GM18526 (cell line): Measurements from ENCODE around the gene SEMA4C.
A peak's percentile ranks its signal among the peaks of the same experiment; 100 is the strongest.

ENCODE experiments used
- POLR2A ChIP-seq: IDR thresholded peaks from 3 replicates; pipeline ENCODE4 v1.6.1; 2011; ENCODE audit not compliant: insufficient read length; ENCODE audit errors: extremely low read depth

SEMA4C gene

DNA sequence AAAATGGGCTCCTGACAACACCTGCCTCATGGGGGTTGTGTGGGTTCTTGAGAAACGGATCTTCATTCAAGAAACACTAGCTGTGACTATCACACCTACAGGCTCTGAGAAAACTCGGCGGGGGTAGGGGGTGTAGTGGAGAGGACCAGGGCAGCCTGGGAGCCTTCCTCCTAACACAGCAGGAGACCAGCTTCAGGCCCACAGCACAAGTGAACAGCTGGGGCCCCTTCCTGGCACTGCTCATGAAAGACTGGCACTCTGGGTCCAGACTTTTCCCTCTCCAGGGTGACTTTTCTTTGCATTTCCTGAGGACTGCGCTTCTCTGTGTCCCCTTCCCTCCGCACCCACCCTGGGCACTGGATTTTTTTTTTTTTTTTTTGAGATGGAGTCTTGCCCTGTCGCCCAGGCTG is 7.2 kb upstream of the SEMA4C start:
- no peak for TF ChIP-seq POLR2A

DNA sequence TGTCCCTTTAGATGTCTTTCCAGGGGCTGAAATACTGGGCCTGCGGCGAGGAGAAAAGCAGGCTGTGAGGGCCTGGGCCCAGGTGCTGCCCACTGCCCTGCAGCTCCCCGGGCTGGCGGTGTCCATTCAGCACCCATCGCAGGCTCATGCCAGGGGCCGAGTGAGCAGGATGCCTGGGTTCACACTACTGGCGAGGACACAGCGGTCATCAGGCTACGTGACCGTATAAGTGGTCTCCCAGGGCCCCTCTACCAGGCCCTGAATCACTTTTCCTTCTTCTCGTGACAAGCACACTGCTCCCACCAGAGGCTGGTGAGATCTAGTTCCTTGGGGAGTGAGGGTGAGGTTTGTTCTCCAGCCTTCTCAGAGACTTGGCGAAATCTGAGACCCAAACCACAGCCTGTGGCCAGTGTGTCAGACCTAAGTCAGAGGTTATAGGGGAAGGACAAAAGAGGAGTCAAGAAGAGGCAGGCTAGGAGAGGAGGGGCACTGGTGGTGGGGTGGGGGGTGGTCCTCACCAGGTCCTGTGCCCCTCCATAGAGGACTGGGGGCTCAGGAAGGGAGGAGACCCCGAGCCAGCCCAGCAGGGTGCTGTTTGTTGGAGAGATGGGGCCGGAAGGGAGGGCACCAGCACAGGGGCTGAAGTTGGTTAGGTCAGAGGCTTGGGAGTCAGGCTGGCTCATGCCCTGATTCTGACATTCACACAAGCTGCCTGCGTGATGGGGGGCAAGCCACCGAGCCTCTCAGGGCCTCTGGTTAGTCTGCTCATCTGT is 6.6 kb upstream of the SEMA4C start:
- TF ChIP-seq POLR2A, result no peak

DNA sequence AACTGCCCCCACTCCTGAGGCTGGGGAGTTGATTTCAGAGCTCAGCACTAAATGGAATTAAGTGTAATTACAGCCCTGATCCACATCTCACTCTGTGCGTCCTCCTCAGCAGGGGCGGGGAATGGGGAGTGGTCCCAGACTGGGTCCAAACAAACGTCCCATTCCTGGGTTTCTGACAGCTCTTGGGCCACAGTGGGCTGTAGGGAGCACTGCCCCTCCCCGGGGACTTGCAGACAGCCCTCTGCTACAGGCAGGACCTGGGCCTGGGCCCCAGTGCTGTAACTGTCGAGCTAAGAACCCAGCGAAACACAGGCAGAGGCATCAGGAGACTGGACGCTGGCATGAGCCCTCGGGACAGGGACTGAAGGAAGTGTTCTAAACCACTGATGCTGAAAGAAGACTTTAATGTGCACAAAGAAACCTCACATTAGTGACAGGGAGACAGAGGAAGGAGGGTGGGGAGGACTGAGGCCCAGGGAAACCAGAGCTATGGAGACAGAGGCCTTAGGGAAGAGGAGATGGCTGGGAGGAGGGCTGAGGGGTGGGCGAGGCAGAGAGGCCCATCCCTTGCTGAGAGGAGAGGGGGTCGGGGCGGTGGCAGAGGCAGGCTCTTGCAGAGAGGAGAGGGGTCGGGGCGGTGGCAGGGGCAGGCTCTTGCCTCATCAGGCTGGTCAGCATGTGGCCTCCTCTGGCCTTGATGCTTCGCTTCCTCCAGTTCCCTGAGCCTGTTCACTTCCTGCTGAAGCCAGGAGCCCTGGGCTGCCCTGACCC is 5.8 kb upstream of the SEMA4C start:
- TF ChIP-seq POLR2A, result no peak

DNA sequence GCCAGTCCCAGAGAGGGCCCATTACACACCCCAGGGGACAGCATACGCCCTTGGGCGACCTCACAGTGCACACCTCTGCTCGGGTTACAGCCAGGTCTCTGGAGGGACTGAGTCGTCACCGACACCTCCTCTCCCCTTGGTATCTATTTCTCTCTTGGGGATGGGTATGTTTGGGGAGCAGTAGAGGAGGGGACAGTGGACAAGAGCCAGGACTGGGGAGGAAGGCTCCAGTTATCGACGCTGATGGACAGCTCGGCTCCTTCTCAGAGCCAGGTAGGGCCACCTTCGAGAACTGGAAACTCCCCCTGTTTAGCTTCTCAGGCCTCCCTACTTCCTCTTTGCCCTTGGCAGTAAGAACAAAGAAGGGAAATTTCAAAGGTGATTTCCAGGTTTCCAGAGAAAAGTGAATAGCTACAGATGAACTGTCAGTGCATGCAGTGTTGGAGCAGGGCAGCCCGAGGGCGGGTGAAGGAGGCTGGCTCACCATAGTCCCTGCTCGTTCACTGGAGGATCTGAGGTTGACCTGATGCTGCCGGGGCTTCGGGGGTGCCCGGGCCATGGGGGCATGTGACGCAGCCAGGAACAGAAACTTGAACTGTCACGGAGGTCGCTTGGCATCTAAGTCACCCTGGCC is 4.4 kb upstream of the SEMA4C start:
- no peak for TF ChIP-seq POLR2A

DNA sequence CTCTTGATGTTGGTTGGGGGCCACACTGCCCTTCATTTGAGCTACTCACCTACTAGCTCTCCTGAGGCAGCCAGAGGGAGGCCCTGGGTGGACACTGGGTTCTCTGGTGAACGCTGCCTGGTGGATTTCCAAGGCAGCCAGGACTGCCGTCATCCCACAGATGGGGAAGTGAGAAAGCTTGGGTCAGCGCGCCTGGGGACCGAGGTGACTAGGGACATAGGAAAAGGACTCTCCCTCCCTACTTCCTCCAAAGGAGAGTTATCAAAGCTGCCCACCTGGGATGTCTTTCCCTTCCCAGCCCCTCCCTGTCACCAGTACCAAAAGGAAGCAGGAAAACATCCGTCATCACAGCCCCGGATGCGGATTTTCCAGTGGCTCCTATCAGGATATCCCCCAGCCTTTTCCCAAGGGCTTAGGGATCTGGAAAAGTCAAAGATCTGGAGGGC is 3.8 kb upstream of the SEMA4C start:
- no peak for TF ChIP-seq POLR2A

DNA sequence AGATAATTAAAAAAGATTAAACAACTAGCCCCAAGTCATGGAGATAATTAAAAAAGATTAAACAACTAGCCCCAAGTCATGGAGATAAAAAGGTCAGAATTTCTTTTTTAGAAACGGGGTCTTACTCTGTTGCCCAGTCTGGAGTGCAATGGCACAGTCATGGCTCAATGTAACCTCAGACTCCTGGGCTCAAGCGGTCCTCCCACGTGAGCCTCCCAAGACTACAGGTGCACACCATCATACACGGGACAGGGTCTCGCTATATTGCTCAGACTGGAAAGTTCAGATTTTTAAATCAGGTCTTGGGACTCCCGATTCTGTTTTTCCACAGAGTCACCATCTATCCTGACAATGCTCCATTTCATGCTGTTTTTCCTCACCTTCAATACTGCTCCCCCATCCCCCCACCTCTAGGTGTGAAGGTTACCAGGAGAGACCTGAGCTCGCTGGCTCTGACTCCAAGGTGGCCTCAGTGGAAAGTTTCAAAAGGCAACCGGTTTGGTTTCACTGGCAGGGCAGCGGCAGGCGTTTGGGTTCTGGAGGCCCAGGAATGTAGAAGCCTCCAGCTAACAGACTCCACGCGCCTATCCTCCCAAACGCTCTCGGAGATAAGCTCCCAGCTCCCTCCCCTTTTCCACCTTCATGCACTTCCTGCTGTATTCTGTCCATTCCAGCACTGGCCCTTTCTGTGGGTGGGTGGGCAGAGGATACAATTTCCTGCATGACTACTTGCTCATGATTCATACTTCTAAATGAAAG is 2.9 kb upstream of the SEMA4C start:
- no peak for TF ChIP-seq POLR2A

DNA sequence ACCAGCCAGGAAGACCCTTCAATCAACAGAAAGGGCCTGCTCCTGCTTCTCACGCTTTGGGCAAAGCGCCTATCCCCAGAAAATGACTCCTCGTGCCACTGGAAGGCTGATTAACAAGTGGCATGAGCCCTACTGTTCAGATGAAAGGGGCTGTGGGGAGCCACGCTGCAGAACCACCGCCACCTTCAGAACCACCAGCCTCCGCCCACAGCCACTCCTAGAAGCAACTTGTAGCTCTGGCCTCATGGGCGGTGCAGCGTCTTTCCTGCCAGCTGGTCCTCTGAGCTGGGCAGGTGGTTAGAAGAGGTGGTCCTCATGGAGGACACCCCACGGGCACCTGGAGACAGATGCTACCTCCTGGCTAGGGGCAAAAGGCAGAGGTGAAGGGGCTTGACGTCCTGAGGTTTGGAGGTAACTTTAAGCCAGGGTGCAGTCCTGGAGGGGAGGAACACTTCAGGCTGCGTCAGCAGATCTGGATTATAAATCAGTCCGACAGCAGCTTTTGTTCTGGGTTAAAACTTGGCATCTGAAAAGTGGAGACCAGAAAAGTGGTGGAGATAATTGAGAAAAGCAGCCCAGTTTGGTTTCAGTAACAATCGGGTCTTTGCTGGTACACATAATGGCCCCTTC is 861 bp upstream of the SEMA4C start:
- no peak for TF ChIP-seq POLR2A

DNA sequence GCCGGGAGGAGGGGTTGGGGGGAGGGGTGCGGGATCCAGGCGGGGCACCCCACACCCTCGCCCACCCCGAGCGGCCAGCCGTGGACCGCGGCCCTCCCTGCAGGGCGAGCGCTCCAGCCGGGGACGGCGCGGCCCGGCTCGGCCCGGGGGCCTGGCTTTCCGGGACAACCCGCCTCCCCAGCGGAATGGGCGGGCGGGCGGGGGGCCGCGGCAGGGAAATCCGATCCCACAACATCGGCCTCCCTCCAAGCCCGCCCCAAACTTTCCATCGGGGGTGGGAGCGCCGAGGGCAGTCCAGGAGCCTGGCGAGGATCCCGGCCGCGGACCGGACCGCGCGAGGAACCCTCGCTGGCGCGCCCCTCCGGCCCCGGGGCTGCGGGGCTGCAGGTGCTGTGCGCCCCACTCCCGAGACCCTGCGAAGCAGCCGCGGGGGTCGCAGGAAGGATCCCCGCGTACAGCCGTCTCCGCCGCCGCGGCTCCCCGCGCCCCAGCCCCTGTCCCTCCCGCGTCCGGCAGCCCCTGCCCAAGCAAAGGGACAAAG is 529 bp downstream of the SEMA4C start:
- TF ChIP-seq POLR2A, result no peak

DNA sequence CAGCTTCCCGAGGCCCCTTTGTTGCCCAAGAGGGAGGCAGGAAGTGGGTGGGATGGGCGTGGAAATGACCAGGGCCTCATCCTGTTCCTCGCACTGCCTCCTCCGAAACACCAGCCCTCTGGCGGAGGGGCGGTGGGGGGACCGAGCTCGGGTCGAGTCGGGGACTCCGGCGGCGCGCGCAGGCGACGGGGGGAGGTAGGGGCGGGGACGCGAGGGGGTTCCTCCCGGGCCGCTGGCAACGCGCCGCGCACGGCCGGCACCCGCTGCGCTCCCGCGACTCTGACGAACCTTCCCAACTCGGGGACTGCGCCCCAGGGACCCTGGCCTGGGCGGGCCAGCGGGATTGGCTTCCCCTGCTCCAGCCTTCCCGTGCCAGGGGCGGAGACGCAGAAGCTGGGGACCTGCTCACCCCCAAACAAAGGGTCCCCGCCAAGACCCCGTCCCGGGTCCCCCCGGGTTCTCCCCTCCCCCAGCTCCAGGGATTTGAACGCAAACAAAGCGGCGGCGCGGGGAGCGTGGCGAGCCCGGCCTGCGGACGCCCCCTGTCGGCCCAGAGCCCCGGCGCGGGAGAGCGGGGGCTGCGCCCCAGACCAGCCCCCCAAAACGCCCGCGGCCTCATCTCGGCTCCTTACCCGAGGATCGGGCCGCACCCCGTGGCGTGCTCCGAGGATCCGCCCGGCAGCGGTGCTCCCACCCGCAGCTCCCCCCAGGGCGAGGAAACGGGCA is 1.2 kb downstream of the SEMA4C start:
- TF ChIP-seq POLR2A, result peak; percentile 71

DNA sequence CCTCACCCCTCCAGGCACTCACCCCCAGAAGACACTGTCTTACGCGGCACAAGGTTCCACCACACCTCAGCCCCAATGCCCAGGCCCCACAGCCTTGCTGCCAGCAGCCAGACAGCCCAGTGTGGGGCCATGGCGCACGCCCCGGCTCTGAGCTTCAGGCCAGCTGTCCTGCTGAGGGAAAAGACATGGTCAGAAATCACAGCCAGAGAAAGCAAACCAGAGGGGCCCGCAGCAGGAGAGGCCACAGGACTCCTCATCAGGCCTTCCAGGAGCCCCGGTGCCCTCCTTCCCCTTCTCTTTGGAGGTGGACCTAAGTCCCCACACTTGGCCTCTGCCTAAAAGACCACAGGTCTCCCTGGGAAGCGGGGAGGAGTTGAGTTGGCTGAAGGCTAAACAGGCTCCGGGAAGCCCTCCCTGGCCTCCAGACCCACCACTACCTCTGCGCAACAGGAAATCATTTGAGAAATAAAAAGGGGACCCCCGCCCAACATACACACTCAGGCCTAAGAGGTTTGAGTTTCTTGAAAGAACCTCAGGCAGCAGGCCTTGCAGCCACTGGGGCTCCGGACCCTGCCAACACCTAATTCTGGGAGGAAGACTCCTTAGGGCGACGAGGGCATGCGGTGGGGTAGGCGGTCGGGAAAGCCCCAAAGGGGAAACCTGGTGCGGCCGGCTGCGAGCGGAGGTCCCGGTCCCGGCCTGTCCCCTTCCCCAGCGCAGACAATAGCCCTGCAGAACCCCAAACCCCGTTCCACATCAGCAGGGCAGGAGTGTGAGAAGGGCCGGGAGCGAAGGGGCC is 1.9 kb downstream of the SEMA4C start:
- TF ChIP-seq POLR2A, result no peak

DNA sequence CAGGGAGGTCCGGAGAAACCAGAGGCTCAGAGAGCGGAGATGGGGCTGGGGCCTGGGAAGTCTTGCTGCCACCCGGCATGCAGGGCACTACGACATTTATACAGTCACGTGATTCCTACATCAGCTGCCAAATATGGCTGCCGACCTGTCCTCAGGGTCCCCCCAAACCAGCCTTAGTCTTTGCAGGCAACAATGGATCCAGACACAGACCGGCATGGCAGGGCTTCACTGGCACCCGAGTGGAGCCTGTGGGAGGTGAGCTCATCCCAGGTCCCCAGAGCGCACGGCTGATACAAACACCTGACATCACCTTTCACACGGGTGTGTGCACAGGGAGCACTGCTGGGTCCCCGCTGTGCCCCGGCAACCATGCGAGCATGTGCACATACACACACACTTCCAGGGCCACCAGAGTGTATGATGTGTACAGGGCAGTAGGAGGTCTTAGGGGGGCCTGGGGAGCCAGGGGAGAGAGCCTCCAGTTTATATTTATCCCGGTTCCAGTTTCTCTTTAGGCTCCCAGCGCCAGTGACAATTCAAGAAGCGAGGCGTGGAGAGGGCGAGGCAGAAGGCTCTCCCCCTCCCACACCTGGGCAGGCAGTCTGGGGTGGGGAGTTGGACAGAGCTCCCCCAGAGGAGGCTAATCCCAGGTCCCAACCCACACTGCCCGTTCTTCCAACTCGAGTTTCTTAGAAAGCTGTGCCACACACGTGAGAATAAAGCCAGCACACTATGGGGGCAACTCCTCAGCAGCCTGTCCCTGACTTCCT is 2.7 kb downstream of the SEMA4C start:
- TF ChIP-seq POLR2A, result no peak

DNA sequence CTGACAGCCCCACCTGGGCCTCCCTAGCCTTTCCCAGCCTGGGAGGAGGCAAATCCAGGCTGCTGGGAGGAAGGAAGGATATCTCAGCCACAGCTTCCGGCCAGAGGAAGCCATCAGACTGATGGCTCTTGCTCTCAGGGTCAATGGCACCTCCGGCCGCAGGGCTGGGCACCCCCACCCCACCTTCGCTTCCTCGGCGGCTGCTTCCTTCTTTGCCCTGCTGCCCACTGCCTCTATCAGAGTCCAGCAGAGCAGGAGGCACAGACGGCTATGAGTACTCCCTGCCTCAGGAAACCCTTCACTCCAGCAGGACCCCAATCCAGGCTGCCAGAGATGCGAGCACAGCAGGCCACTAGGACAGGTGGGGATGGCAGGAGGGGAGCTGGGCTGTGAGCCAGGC is 3.3 kb downstream of the SEMA4C start:
- no peak for TF ChIP-seq POLR2A
